ENCODE data around the gene TPCN1. TPM values are rescaled to one million over a fixed set of nuclear protein-coding genes. Genes with fewer than 3 reads are reported as not detected.

Gene TPCN1
- total RNA-seq, 6 experiments from 2014 or later = 18.0 to 34.6 (median 28.3) TPM

- Histone ChIP-seq H3K27me3 (no peaks in the 10 kb centered on the region), H3K4me1 (peaks cover 0 to 22% (median 11%) of the 10 kb centered on the region in 4 donors), H3K36me3 (peaks cover 0 to 8% (median 2%) of the 10 kb centered on the region in 4 donors), H3K4me3 (no peak overlapping the region), H3K27ac (no peak overlapping the region), H3K9me3 (no peaks in the 10 kb centered on the region)
- DNase-seq (no peak), ATAC-seq (no peak)
- 97% methylated on average over 5 of the region's 6 CpGs for WGBS (ENCODE audit: insufficient coverage, low coverage, low lambda C conversion rate, missing lambda C conversion rate)
- intact Hi-C loops (cut with DNase I) = no loop called here
- TF ChIP-seq POLR2A (IDR thresholded peaks at IDR 0.05) (no peak), CTCF (IDR thresholded peaks at IDR 0.05) (no peak)
Measured at GRCh38 chr12:113250045-113250444, 28.8 kb downstream of the TPCN1 start.

GRCh38 chr12:113251404-113252070 is 30.3 kb downstream of the TPCN1 start:
- ATAC-seq (no peak), DNase-seq (peak in 1 of 3 donors; percentile 45)
- H3K4me3 ChIP-seq = no peak overlapping the region
- H3K9me3 ChIP-seq = no peaks in the 10 kb centered on the region
- peaks cover 0 to 15% (median 4%) of the 10 kb centered on the region in 4 donors for H3K4me1 ChIP-seq
- H3K27ac ChIP-seq = no peak overlapping the region
- peaks cover 0 to 8% (median 2%) of the 10 kb centered on the region in 4 donors for H3K36me3 ChIP-seq
- intact Hi-C loops (cut with DNase I) = no loop called here
- TF ChIP-seq CTCF (IDR thresholded peaks at IDR 0.05) (no peak), POLR2A (IDR thresholded peaks at IDR 0.05) (no peak)
- WGBS (ENCODE audit: insufficient coverage, low coverage, low lambda C conversion rate, missing lambda C conversion rate) = 86% methylated on average over 10 of the region's 16 CpGs
- no peaks in the 10 kb centered on the region for H3K27me3 ChIP-seq

- intact Hi-C loops (cut with DNase I) = no loop called here
- Histone ChIP-seq H3K9me3 (no peaks in the 10 kb centered on the region), H3K27ac (no peak overlapping the region), H3K27me3 (no peaks in the 10 kb centered on the region), H3K4me3 (no peak overlapping the region), H3K36me3 (peaks cover 0 to 8% (median 2%) of the 10 kb centered on the region in 4 donors), H3K4me1 (peaks cover 0 to 14% (median 0%) of the 10 kb centered on the region in 4 donors)
- no CpG with 5 or more reads among the region's 10 CpGs for WGBS (ENCODE audit: insufficient coverage, low coverage, low lambda C conversion rate, missing lambda C conversion rate)
- no peak for ATAC-seq
- TF ChIP-seq CTCF (IDR thresholded peaks at IDR 0.05) (no peak), POLR2A (IDR thresholded peaks at IDR 0.05) (no peak)
- peak in 1 of 3 donors; percentile 32 for DNase-seq
Measured at GRCh38 chr12:113252494-113252893, 31.2 kb downstream of the TPCN1 start.

- Histone ChIP-seq H3K4me3 (no peak overlapping the region), H3K9me3 (no peaks in the 10 kb centered on the region), H3K27me3 (no peaks in the 10 kb centered on the region), H3K27ac (no peak overlapping the region), H3K36me3 (peaks cover 0 to 8% (median 2%) of the 10 kb centered on the region in 4 donors), H3K4me1 (peaks cover 0 to 17% (median 0%) of the 10 kb centered on the region in 4 donors)
- DNase-seq (peak in 1 of 3 donors; percentile 8), ATAC-seq (peak in 2 of 4 donors; percentile 22 to 33)
- 100% methylated on average over 5 of the region's 5 CpGs for WGBS (ENCODE audit: insufficient coverage, low coverage, low lambda C conversion rate, missing lambda C conversion rate)
- intact Hi-C loops (cut with DNase I) = no loop called here
- TF ChIP-seq CTCF (IDR thresholded peaks at IDR 0.05) (no peak), POLR2A (IDR thresholded peaks at IDR 0.05) (no peak)
Measured at GRCh38 chr12:113253532-113254285, 32.4 kb downstream of the TPCN1 start.
